Islet of Langerhans (tissue), 1 donor: ENCODE results near the gene KLHL29.

ENCODE experiments used
- FAIRE-seq: peaks from one replicate; lab custom pipeline; 2011; peaks lifted over from hg19 to GRCh38; lab: Jason Lieb, UNC

Gene KLHL29

DNA sequence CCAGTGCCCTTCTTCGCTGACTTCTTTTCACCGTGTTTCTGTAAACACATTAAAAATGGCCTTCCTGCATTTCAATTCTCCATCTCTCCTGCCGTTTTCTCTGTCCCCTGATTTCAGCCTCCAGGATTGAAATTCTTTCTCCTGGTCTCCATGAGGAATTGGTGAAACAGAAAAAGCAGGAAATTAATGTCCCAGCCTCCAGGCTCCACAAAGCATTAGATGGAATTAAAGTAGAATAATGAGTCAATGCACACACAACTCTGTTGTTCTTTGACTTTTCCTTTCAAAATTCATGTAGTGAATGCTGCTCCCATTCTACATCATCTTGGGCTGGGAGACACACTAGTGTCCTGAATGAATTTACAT, 209.5 kb downstream of the KLHL29 start:
- FAIRE-seq = no peak

GRCh38 chr2:23595021-23595420, 210.0 kb downstream of the KLHL29 start:
- FAIRE-seq = no peak

GRCh38 chr2:23595601-23596251, 210.7 kb downstream of the KLHL29 start:
- FAIRE-seq = no peak

GRCh38 chr2:23596316-23596885, 211.4 kb downstream of the KLHL29 start:
- FAIRE-seq = no peak

DNA sequence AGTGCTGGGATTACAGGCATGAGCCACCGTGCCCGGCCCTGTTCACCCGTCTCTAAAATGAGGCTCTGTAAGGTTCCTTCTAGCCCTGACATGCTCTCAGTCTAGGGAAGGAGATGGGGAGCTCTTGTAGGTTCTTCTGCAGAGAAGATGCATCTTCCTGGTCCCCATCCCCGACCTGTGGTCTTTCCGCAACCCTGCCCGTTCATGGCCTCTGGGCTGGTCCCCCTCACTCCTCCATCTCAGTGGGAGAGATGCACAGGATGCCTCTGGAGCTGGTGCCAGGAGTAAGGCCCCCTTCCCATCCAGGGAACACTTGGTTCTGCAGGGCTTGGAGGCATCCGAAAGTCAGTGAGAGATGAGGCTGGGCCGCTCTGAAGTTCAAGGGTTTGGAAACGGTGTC, 212.7 kb downstream of the KLHL29 start:
- FAIRE-seq = no peak

DNA sequence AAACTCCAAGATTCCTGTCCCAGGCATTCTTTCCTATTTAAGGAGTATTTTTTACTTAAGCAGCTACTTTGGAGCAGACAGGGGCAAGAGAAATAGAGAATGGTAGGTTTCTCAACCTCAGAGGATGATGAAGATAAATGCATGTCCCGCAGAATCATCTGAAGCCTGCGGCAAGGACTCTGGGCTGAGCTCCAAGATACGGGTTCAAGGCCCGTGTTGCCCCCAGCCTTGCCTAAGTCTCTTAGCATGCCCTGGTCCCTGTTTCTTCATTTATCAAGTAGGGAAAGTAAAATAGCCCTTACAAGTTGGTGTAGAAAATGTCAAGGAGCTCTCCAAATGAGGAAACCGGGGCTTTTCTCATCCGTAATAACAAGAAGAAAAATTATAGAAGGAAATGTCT, 214.0 kb downstream of the KLHL29 start:
- no peak for FAIRE-seq

- FAIRE-seq = no peak
Measured at GRCh38 chr2:23599667-23600066, 214.7 kb downstream of the KLHL29 start.

DNA sequence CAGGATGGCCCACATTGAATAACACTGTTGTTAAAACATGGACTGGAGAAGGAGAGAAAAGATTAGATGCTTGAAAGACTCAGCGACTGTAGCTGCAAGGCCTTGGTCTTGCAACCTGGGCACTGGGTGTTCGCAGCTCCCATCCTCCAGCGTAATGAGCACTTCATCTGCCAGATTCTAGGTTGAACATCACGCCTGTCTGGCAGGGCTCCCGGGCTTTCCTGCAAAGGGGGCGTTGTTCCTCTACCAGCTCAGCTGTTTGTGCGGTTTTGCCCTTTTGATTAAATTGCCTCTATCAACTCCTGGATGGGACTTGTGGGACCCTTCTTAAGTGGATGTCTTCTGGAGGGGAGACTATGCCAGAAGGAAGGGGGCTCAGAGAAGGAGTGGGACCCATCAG, 215.4 kb downstream of the KLHL29 start:
- FAIRE-seq = no peak

- FAIRE-seq = no peak
Measured at GRCh38 chr2:23601301-23601965, 216.5 kb downstream of the KLHL29 start.

DNA sequence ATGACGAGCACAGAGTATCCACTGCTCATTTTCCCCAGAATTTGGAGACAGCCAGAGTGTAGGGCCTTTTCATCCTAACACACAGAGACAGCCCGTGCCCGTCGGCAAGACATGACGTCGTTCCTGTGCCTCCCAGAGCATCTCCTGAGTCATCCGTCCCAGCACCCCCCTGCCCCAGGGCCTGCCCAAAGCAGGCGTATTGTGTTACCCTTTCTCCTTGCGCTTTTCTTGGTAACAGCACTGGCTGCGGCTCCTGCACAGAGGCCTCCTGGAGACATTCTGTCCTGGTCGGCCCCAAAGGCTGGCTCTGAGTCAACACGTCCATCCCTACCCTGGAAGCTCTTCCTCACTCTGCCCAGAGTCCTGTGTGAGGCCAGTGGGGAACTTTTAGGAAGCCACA, 217.1 kb downstream of the KLHL29 start:
- no peak for FAIRE-seq

- no peak for FAIRE-seq
Measured at GRCh38 chr2:23603156-23603555, 218.2 kb downstream of the KLHL29 start.

GRCh38 chr2:23603581-23603980, 218.6 kb downstream of the KLHL29 start:
- FAIRE-seq = no peak

- FAIRE-seq = no peak
Measured at GRCh38 chr2:23604731-23605130, 219.8 kb downstream of the KLHL29 start.

- no peak for FAIRE-seq
Measured at GRCh38 chr2:23605236-23605635, 220.3 kb downstream of the KLHL29 start.

- FAIRE-seq = no peak
Measured at GRCh38 chr2:23606196-23606595, 221.2 kb downstream of the KLHL29 start.

DNA sequence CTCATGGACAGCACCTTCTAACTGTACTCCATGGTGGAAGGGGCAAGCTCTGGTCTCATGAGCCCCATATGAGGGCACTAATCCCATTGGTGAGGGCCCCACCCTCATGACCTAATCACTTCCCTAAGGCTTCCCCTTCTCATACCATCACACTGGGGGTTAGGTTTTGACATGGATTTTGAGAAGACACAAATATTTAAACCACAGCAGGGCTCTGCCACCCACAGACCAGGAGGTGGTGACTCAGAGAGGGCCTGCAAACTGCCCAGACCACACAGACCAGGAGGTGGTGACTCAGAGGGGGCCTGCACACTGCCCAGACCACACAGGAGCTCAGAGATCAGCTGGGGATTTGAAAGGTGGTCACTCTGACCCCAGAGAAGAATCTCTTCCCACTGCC, 222.0 kb downstream of the KLHL29 start:
- FAIRE-seq = no peak

DNA sequence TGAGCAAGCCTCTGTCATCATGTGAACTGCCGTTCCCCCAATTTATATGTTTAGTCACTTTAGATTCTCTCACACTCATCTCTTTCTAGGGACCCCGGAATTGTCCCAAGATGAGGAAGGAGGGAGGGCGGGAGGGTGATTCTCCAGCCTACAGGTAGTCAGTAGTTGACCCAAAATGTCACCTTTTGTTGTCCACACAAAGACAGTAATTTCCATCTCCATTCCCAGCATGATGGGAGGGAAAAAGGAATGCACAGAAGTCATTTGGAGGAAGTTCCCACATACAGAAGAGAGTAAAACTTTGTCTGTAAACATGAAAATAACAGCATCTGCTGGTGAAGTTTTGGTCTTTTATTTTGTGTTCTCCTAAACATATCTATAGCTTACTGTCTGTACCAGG, 222.9 kb downstream of the KLHL29 start:
- FAIRE-seq = no peak

- no peak for FAIRE-seq
Measured at GRCh38 chr2:23609254-23609653, 224.3 kb downstream of the KLHL29 start.

- FAIRE-seq = no peak
Measured at GRCh38 chr2:23611839-23612238, 226.9 kb downstream of the KLHL29 start.

DNA sequence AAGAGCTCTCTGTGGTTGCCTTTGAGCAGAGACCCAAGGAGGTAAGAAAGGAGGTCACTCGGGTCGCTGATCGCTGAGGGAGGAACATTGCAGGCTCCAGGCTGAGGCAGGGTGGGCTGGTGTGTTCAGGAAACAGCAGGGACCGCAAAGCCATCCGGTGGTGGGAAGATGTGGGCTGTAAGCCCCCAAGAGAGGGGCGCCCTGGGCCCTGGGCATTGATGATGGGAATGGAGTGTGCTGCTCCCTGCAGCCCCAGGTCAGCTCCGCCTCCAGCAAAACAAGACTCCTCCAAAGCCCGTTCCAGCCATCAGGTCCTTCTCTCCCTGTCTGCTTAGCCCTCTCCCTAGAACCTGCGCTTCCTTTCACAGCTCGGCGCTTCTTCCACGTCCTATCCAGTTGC, 229.7 kb downstream of the KLHL29 start:
- no peak for FAIRE-seq

- FAIRE-seq = no peak
Measured at GRCh38 chr2:23615216-23616020, 230.4 kb downstream of the KLHL29 start.

DNA sequence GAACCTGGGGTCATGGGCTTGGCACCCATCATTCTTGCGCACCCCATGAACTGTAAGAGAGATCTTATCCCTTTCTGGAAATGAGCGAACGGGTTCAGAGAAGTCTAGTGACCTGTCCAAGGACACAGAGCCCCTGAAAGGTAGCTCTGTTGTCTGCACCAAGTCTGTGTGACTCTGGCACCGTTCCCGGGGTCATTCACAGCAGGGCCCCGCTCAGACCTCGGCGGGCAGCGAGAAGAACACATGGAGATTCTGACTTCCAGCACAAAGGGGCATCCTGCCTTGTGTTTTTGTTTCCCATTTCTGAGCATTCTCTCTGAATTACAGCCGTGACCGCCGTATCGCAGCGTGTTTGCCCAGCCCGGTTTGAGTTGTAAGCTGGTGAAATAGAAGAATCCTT, 231.7 kb downstream of the KLHL29 start:
- FAIRE-seq = no peak

DNA sequence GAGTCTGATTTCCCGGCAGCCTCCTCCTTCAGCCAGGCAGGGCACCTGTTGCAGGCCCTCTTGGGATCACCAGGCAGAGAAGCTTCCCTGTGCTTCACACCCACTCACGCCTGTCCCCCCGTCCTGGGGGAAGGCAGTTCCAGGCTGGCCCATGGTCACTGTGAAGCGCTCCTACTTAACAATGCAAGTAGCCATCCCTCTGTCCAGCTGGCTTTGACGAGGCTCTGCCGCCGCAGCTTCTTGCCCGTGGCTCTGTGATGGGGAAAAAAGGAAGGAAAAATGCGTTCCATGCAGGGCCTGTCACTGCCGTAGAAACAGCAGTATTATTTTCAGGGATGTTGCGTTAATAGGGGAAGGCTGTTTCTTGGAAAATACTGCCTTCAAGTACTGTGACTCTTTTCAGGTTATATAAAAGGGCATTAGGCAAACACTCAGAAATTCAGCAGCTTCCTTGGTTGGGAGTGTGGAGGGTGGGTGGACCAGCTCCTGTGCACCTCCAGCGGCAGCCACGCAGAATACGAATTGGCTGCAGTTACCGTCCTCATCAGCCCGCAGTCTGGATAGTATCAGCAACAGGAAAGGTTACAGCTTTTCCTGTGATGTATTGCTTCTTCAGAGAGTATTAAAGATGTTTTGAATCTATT, 232.3 kb downstream of the KLHL29 start:
- no peak for FAIRE-seq
